GM18526 (cell line): Measurements from ENCODE around the gene CFI.
A peak's percentile ranks its signal among the peaks of the same experiment; 100 is the strongest.

Experiments
- POLR2A ChIP-seq: IDR thresholded peaks from 3 replicates; pipeline ENCODE4 v1.6.1; 2011; ENCODE audit not compliant: insufficient read length; ENCODE audit errors: extremely low read depth

The CFI gene

GRCh38 chr4:109722357-109722756 lies 79.4 kb downstream of the CFI start:
- no peak for TF ChIP-seq POLR2A

- no peak for TF ChIP-seq POLR2A
These were observed 80.8 kb downstream of the CFI start for GRCh38 chr4:109721033-109721432.

GRCh38 chr4:109719604-109720003 lies 82.2 kb downstream of the CFI start:
- TF ChIP-seq POLR2A = no peak

GRCh38 chr4:109718759-109719158 lies 83.0 kb downstream of the CFI start:
- TF ChIP-seq POLR2A = no peak

- no peak for TF ChIP-seq POLR2A
These were observed 88.3 kb downstream of the CFI start for GRCh38 chr4:109713500-109713899.

GRCh38 chr4:109708990-109709389 lies 92.8 kb downstream of the CFI start:
- TF ChIP-seq POLR2A = no peak

GRCh38 chr4:109708435-109708834 lies 93.4 kb downstream of the CFI start:
- no peak for TF ChIP-seq POLR2A

GRCh38 chr4:109703664-109704361 lies 98.0 kb downstream of the CFI start:
- no peak for TF ChIP-seq POLR2A

- peak; percentile 64 for TF ChIP-seq POLR2A
These were observed 98.7 kb downstream of the CFI start, which contains the start of gene CASP6 for GRCh38 chr4:109702950-109703663. Gene CASP6, minus strand, starts transcription at chr4:109703445. Its CDS starts 50 bp downstream, at chr4:109703395.

- no peak for TF ChIP-seq POLR2A
These were observed 100.0 kb downstream of the CFI start for GRCh38 chr4:109701566-109702410.

- no peak for TF ChIP-seq POLR2A
These were observed 102.1 kb downstream of the CFI start for GRCh38 chr4:109699553-109700225.

- no peak for TF ChIP-seq POLR2A
These were observed 103.1 kb downstream of the CFI start for GRCh38 chr4:109698656-109699055.

- TF ChIP-seq POLR2A = no peak
These were observed 110.3 kb downstream of the CFI start for GRCh38 chr4:109691411-109691920.
